Hepatic stellate cell (primary cell): ENCODE data around the gene GPR55.

Source experiments
- DNase-seq: peaks from one replicate; pipeline ENCODE4 v3.0.0; 2011; ENCODE audit warnings: low spot score

GPR55 gene

GRCh38 chr2:230900336-230900995 lies 24.6 kb downstream of the GPR55 start:
- no peak for DNase-seq

- DNase-seq: no peak
Observed at GRCh38 chr2:230899786-230900185, 25.3 kb downstream of the GPR55 start.

GRCh38 chr2:230899287-230899686 lies 25.8 kb downstream of the GPR55 start:
- no peak for DNase-seq

- no peak for DNase-seq
Observed at GRCh38 chr2:230898713-230899091, 26.3 kb downstream of the GPR55 start.

- DNase-seq: no peak
Observed at GRCh38 chr2:230898016-230898712, 26.9 kb downstream of the GPR55 start.

- DNase-seq: no peak
Observed at GRCh38 chr2:230896346-230897115, 28.5 kb downstream of the GPR55 start.

GRCh38 chr2:230895536-230896345 lies 29.3 kb downstream of the GPR55 start:
- no peak for DNase-seq

- DNase-seq: no peak
Observed at GRCh38 chr2:230893841-230894781, 30.9 kb downstream of the GPR55 start.

- DNase-seq: no peak
Observed at GRCh38 chr2:230893338-230893737, 31.7 kb downstream of the GPR55 start.

GRCh38 chr2:230891509-230891908 lies 33.5 kb downstream of the GPR55 start:
- no peak for DNase-seq

GRCh38 chr2:230891064-230891463 lies 34.0 kb downstream of the GPR55 start:
- no peak for DNase-seq

GRCh38 chr2:230890646-230891045 lies 34.4 kb downstream of the GPR55 start:
- no peak for DNase-seq

- DNase-seq: no peak
Observed at GRCh38 chr2:230889911-230890601, 35.0 kb downstream of the GPR55 start.

- DNase-seq: no peak
Observed at GRCh38 chr2:230888824-230889400, 36.1 kb downstream of the GPR55 start.

- DNase-seq: no peak
Observed at GRCh38 chr2:230887342-230887741, 37.7 kb downstream of the GPR55 start.

GRCh38 chr2:230886671-230887071 lies 38.4 kb downstream of the GPR55 start:
- DNase-seq: no peak

- DNase-seq: no peak
Observed at GRCh38 chr2:230886206-230886605, 38.8 kb downstream of the GPR55 start.

GRCh38 chr2:230885463-230886130 lies 39.4 kb downstream of the GPR55 start:
- peak; percentile 75 for DNase-seq

- no peak for DNase-seq
Observed at GRCh38 chr2:230881840-230882239, 43.2 kb downstream of the GPR55 start.

GRCh38 chr2:230879891-230880290 lies 45.2 kb downstream of the GPR55 start:
- no peak for DNase-seq
